ENCODE results near the gene PGBD2. TPM values are rescaled to one million over a fixed set of nuclear protein-coding genes. Genes with fewer than 3 reads are reported as not detected.

Gene PGBD2
- total and polyA plus RNA-seq, 2 of the 8 experiments (the other 6 are each of a cell fraction or from before 2014, with no cell fraction given) = 4.5 to 7.7 TPM

Small RNA genes lying within 50 kb of the gene (small RNA-seq; reads per million reads assigned to genes)
- not detected for gene RNU6-1205P (ENCODE audit: insufficient read depth)

Other genes with a start within 250 kb of the PGBD2 start
- gene OR14I1, start 203.5 kb upstream of the PGBD2 start, total RNA-seq (2021; fragmentation: NEBNext Ultra II Directional; extraction: Animal tissue kit (Norgen Biotek cat#: 25700)) = not detected in 2 replicates
- gene OR14I1, start 203.5 kb upstream of the PGBD2 start, polyA plus RNA-seq (2011; rRNA removed) = not detected in 2 replicates
- gene LYPD8, start 150.5 kb upstream of the PGBD2 start, total RNA-seq (2021; fragmentation: NEBNext Ultra II Directional; extraction: Animal tissue kit (Norgen Biotek cat#: 25700)) = not detected in 2 replicates
- gene LYPD8, start 150.5 kb upstream of the PGBD2 start, polyA plus RNA-seq (2011; rRNA removed) = not detected in 2 replicates
- gene SH3BP5L, start 80.3 kb upstream of the PGBD2 start, total RNA-seq (2021; fragmentation: NEBNext Ultra II Directional; extraction: Animal tissue kit (Norgen Biotek cat#: 25700)) = 27.9 and 28.4 TPM in 2 replicates
- gene SH3BP5L, start 80.3 kb upstream of the PGBD2 start, polyA plus RNA-seq (2011; rRNA removed) = 20.2 and 29.7 TPM in 2 replicates
- gene ZNF672, start 68.0 kb upstream of the PGBD2 start, total RNA-seq (2021; fragmentation: NEBNext Ultra II Directional; extraction: Animal tissue kit (Norgen Biotek cat#: 25700)) = 28.4 and 30.7 TPM in 2 replicates
- 40.4 and 40.7 TPM in 2 replicates for gene ZNF672, start 68.0 kb upstream of the PGBD2 start, polyA plus RNA-seq (2011; rRNA removed)
- gene ZNF692, start 47.1 kb upstream of the PGBD2 start, total RNA-seq (2021; fragmentation: NEBNext Ultra II Directional; extraction: Animal tissue kit (Norgen Biotek cat#: 25700)) = 38.4 and 39.7 TPM in 2 replicates
- 52.3 and 55.8 TPM in 2 replicates for gene ZNF692, start 47.1 kb upstream of the PGBD2 start, polyA plus RNA-seq (2011; rRNA removed)